GM21529 (cell line): Measurements from ENCODE around the gene TCL1B.

ENCODE experiments used
- ATAC-seq: cut with Tn5 transposase; IDR thresholded peaks from one replicate; pipeline ENCODE4 v1.9.1; 2021; ENCODE audit not compliant: unreplicated experiment

TCL1B gene

DNA sequence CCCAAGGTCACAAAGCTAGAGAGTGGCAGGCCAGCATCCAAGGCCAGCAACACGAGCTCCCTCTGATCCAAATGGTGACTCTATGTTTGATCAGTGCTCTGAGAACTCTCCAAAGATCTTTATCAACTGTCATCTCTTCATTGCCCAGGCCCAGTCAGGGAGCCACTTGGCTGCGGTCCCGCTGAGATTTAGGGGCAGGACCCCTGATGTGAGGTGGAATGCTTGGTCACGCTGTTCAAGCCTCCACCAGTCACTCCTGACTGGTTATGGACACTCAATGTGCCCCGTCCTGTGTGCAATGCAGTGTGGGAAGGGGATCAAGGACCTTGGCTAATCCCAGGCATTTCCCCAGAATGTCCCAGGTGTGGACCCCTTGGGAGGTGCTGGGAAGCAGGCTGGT lies 19.8 kb upstream of the TCL1B start:
- ATAC-seq, result no peak

DNA sequence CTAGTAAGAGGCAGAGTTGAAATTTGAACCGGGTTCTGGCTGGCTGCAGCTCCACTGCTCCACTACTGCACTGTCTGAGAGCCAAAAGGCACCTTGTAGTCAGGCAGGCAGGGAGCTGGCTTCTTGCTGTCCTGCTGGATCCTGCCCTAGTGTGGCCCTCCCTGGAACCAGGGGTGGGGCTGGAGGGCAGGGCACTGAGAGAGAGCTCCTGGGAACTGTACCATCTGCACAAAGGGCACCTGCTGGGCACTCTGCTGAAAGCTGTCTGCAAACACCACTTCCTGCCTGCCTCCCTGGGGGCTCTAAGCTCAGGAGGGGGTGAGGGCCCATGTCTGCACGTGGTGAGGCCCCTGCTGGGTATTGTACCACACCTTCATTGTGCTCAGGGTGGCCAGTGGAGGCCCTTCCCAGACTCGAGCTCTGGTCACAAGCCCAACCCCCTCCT lies 19.0 kb upstream of the TCL1B start:
- ATAC-seq, result no peak

DNA sequence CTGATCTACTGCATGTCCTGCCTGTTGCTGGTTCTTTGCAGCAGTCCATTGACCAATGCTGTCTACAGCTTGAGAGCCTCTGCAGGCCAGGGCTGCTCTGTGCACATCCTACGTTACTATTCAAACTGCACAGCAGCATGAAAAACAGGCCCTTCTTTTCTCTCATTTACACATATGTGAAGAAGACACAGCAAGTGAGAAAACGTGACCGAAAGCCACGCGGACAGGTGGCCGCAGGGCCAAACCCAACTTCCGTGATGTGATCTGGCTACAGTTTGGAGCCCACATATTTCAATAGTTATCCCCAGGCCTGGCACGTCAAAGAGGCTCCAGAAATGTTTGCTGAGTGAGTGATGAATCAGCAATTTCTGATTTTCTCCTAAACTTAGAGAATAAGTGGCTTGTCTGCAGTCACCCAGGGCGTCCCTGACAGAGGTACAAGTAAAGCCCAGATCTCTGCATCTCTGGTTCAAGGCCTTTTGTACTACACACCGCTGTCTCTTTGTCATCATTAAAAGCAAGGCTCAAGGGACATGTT lies 17.9 kb upstream of the TCL1B start:
- no peak for ATAC-seq

DNA sequence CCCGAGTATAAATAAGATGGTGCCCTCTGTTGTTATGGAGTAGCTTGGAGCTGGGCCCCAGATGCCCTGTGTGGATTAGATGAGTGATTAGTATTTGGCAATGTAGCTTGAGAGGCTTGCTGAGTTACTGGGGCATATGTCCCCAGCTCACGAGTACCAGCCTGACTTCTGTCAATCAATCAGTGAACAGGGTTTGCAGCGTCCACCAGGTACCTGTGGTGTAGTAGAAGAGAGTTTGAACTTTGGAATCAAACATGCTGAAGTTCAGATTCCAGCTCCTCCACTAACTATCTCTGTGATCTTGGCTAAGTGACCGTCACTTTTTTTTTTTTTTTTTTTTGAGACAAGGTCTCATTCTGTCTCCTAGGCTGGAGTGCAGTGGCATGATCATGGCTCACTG lies 11.6 kb upstream of the TCL1B start:
- no peak for ATAC-seq

DNA sequence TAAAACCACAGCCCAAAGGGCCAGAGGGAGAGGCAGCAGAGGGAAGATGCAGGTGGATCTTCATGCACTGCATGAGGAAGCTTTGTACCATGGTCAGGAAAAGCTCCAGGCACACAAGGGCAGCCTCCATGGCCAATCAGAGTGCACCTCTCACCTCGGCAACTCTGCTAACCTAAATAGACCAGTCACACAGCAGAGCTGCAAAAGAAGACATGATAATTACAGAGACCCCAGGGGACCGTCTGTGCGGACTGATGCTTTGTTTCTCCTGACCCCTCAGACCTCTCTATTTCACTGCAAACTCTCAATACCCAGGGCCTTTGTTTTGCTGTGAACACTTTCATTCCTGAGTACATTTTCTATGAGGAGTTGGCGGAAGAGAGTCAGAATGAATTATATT lies 10.7 kb upstream of the TCL1B start:
- no peak for ATAC-seq

DNA sequence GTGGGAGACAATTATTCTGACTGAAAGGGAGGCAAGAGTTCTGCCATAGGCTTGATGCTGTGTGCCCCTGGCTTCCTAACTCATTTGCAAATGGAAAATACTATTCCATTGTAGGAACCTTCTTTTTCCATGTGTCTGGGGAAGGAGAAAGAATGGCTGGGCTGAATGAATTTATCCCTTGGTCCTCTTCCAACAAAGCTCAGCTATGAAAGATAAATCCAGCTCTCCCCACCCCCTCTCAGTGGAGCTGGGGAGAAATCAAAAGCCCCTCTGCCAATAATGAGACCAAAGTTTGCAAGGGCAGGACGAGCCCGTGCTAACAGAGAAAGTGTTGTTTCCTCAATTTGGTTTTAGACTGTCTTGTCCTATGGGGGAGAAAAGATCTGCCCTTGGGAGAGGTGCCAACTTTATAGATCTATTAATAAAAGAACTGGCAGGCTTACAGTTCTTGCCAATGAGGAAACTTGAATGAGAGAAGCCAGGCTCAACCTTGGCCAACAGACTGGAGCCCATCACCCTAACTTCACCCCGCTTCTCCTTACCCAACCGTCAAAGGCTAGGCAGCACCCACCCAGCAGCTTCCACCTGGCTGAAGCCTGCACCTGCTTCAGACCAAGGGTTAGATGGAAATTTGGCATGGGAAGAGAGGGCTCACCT lies 8.9 kb upstream of the TCL1B start:
- no peak for ATAC-seq

DNA sequence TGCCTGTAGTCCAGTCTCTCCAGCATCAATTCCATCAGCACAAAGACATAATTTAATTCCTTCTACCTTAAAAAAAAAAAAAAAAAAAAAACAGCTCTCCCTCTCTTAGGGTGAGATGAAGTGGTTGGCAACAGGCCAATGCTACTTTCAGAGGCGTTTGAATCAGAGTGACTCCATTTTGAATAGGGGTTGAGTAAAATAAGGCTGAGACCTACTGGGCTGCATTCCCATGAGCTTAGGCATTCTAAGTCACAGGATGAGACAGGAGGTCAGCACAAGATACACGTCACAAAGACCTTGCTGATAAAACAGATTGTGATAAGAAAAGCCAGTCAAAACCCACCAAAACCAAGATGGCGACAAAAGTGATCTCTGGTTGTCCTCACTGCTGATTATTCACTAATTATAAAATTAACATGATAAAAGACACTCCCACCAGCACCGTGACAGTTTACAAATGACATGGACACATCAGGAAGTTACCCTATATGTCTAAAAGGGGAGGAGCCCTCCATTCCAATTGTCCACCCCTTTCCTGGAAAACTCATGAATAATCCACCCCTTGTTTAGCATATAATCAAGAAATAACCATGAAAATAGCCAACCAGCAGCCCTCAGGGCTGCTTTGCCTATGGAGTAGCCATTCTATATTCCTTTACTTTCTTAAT lies 6.9 kb upstream of the TCL1B start:
- no peak for ATAC-seq

DNA sequence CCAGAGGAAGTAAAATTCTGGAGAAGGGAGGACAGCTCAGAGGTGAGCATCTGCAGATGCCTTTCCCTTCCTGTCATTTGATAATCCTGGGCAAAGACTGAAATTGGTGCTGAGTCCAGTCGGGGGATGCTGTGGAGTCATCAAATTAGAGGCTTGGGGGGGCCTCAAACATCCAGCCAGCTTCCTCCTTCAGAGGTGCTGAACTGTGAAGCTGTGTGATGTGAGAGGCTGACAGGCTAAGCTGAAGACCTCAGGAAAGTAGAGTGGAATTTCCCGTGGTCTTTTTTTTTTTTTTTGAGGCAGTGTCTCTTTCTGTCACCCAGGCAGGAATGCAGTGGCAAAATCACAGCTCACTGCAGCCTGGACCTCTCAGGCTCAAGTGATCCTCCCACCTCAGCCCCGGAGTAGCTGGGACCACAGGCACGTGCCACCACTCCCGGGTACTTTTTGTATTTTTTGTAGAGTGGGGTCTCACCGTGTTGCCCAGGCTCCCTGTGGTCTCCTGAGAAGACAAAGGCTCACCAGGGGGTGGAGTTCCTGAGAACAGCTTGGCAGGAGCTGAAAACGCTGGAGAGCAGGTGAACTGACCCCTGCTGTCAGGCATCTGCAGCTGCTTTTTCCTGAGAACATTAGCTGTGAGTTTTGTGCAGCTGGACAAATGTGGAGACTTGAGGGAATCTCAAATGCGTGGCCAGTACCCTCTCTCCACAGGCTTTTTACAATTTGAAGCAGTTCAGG lies 6.1 kb upstream of the TCL1B start:
- ATAC-seq, result no peak

DNA sequence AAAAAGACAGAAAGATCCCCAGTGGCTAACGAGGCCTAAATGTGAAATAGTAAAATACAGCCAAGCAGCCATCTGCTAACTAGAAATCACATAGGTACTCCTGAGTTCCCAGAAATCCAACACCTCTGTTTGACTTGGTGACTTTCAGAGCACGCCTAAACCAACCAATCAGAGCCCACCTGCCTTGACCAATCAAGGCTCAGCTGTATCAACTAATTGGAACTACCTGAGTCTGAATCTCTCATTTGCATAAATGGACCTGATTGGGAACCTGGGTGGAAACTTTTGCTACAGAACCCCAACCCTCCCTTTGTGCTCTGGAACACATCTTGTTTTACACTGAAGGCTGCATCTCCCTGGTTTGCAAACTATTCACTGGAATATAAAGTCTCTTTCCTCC lies 5.1 kb upstream of the TCL1B start:
- no peak for ATAC-seq

DNA sequence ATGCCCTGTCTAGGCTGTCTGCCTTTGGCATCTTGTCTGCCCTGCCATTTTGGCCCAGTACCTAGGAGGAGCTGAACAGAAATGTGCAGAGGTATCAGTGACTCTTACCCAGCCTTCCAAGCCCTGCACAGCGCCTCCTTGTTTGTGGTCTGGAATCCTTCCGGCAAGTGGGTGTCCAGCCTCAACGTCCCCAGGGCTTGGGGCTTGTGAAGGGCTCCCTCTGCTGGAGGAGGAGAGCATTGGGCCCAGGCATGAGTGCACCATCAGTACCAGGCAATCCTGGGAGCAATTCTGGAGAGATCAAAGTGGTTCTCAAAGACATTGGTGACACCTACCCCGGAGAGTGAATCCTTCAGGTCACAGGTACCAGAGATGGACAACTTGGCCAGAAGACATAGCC lies 2.4 kb upstream of the TCL1B start:
- peak; percentile 61 for ATAC-seq

DNA sequence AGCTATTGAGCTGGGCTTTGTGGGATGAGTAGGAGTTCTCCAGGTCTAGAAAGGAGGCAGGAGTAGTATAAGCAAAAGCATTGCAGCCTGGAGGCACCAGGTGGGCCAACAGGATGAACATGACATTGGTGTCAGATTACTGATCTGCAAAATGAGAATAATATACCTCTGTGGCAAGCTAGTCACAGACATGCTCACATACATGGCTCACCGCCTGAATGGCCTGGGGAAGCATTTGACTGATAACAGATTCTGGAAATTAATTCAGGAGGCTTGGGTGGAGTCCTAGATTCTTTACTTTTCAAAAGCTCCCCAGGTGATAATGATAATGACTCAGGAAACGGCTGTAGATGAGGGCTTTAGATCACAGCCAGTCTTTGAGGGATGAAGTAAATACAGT lies 709 bp downstream of the TCL1B start:
- ATAC-seq, result no peak

DNA sequence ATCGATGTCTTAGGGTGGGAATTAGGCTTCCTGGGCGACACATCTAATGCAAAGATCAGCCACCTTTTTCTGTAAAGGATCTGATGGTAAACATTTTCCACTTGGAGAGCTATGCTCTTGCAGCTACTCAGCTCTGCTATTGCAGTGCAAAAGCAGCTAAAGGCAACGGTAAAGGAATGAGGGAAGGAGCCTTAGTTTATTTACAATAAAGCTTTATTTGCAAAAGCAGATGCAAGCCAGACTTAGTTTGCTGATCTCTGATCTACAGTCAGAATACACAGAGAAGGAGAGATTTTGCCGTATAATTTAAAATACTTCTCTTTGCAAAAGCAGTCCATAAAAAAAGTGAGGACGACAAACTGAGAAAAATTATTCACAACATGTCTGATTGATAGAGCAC lies 3.2 kb downstream of the TCL1B start:
- ATAC-seq, result no peak

DNA sequence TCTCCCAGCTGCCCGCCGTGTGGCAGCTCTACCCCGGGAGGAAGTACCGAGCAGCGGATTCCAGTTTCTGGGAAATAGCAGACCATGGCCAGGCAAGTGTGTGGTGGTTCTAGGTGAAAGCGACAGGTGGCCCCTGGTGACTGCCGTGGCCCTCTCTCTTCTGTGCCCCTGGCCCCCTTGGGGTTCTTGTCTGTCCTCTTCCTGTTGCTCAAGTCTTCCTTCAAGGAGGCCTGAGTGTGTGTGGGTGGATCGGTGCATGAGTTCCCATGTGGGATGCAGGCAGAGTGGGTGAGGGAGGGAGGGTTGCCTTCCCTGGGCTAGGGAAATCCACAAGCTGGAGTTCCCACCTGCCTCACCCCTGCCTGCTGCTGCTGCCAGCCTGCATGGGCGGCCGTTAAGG lies 4.6 kb downstream of the TCL1B start:
- no peak for ATAC-seq

DNA sequence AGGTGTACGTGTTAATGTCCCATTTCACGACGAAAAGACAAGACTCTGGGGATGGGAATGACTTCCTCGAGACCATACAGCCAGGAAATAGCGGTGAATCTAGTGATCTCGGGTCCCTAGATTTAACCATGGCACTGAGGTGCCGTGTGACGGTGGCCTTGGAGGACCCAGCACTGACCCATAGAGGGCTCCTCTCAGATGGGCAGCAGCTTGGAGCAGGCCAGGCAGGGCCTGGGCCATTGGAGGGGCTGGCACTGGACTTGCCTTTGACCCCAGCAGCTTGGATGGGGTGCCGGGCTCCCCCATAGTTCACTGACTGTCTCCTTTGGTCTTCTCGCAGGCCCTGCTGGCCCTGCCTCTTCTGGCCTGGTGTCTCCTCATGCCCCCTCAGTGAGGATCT lies 5.4 kb downstream of the TCL1B start:
- ATAC-seq, result no peak

DNA sequence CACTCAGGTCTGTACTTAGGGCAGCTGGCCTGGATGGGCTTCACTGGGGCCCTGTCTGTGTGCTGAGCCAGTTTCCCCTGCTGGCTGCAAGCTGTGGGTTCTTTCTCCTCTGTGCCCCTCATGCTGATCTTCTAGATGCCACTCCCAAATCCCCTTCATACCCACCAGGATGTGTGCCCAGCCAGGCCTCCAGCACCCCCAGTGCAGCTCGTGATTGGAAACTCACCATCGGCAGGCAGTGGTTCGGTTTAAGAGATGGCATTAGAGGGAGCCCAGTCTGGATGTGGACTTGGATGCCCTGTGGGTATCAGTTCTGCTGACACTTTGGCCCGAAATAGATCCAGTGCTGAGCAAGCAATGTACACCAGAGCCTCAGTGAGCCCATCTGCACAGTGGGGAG lies 5.9 kb downstream of the TCL1B start:
- no peak for ATAC-seq

DNA sequence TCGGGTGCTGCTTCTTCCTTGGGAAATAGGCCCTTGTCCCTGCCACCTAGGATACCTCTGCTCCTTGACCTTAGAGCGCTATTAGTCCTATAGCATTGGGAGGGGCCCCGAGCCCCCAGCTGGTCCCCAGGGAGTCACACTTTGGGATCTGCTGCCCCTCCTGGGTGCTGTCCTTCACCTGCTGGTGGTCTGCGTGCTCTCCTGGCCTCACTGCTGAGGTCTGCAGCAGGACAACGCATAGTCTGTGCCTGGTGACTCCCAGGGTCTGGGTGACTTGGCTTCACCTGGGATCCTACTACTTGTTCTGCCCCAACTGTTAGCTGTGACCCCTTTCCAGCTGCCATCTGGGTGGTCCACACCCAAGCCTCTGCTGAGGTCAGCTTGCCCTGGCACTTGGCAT lies 8.8 kb downstream of the TCL1B start:
- no peak for ATAC-seq

DNA sequence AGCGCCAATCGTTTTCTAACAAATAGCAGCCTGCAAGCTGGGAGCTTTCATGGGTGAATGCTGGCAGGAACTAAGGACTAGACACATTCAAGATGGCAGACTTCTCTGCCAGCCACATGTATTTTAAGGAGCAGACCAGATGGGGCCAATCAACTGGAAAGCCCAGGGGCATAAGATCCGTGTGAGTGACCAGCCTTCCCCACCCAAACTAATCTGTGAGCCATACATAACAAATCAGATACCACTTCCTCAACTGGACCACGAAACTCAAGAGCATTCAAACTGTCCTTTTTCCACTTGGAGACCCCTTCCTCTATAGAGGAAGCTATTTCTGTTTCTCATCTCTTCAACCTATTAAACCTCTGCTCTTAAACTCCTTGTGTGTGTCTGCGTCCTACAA lies 9.7 kb downstream of the TCL1B start:
- no peak for ATAC-seq

DNA sequence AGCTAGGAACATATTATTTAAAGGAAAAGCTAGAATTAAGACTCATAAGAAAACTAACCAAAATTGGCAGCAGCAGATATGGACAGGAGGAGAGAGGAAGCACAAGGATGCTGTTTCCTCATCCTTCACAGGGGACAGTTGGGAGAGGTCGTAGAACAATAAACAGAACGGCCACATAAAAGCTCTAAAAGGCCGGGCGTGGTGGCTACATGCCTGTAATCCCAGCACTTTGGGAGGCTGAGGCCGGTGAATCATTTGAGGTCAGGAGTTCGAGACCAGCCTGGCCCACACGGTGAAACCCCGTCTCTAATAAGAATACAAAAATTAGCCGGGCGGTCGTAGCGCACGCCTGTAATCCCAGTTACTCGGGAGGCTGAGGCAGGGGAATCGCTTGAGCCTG lies 10.5 kb downstream of the TCL1B start:
- ATAC-seq, result no peak

DNA sequence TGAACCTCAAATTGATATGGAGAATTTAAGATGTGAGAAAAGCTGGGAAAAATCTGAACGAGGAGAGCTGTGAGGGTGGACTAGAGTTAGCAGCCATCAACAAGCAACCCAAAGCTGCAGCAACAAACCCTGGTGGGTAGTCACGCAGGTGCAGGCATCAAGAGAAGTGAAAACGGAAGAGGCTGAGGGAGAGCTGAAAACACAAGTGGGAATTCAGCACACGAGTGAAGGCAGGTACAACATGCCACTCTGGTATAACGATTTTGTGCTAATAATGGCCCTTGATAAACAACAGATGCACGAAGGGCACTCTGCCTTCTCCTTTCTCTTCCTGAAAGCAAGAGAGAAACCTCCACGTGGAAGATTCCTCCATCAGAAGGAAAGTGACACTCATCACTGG lies 11.5 kb downstream of the TCL1B start:
- ATAC-seq, result peak; percentile 53

DNA sequence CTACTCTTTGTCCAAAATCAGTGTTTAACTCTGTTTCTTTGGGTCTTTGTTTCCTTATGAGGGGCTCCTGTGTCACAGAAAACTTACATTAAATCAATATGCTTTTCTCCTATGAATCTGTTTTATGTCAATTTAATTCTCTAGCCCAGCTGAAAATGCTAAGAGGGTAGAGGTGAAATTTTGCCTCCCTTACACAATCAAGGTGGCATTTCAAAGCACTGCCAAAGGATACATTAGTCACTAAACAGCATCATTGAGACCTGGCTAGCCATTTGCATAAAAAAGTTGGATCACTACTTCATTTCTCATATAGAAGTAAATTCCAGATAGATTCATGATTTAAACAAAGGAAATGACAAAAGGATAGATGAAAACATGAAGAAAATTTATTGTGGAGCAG lies 12.1 kb downstream of the TCL1B start:
- no peak for ATAC-seq

DNA sequence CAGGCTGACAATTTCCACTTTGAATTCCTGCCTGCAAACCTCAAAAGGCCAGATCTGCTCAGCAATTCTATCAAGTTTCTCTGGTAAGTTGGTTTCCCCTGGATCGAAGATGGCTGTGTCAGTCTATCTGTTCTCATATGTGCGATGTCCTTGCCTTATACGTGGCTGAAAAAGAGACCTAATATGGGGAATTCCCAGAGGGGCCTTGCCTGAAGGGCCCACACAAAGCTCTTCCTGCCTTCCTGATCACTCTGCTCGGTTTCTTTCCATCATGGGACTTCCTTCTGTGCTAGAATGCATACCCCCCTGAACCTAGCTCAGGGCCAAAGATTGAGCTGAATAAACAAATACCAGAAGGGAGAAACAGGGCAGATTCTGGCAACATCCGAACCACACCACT lies 13.2 kb downstream of the TCL1B start:
- peak; percentile 54 for ATAC-seq
